Measurements from ENCODE around the gene PPP6C. TPM values are rescaled to one million over a fixed set of nuclear protein-coding genes. Genes with fewer than 3 reads are reported as not detected.
"Not testable (repeated sequence)": the region's sequence is repeated elsewhere in the genome, so short reads cannot be mapped to it uniquely, and the experiment has no call there.

Gene PPP6C
- total and polyA plus RNA-seq, 2 donors (not counting 1 experiment from before 2014, with no cell fraction given) = 12.1 to 38.6 TPM

- H2AFZ ChIP-seq (ENCODE audit: insufficient read depth, low read depth, low read length, poor library complexity, severe bottlenecking) = no peak overlapping the region
- CTCF ChIA-PET = interaction anchor here (0.7 kb wide), 1 partner anchor 86 kb away, joined by 3 read pairs; no protein-coding TSS in a partner anchor
- peaks cover 8 to 55% of the 10 kb centered on the region in 2 experiments for H3K36me3 ChIP-seq (replicated peaks in 1 of 2; ENCODE audit: control extremely low read depth in 1 of 2, control insufficient read depth in 1 of 2, extremely low read depth in 1 of 2, insufficient read depth in 2 of 2, low read length in 1 of 2)
- no peak overlapping the region for H3K4me3 Mint-ChIP-seq
- peaks cover 33% of the 10 kb centered on the region for H3K4me1 Mint-ChIP-seq
- H3K79me2 ChIP-seq (ENCODE audit: control insufficient read depth, insufficient read depth, low read length) = peaks cover 33% of the 10 kb centered on the region
- no peak overlapping the region for H3K4me2 ChIP-seq (replicated peaks; ENCODE audit: low read depth, low read length, poor library complexity, severe bottlenecking)
- DNase-seq (no peak), ATAC-seq (ENCODE audit: low read depth) (no peak)
- 86% methylated on average over 1 of the region's 3 CpGs for WGBS (ENCODE audit: insufficient coverage)
- H3K27me3 Mint-ChIP-seq = no peaks in the 10 kb centered on the region
- H3K9me3 ChIP-seq (ENCODE audit: control extremely low read depth in 1 of 3, control insufficient read depth in 2 of 3, insufficient read depth in 1 of 3, low read length in 2 of 3) = no peaks in the 10 kb centered on the region
- POLR2A ChIA-PET = interaction anchor here (0.5 kb wide), 1 partner anchor 69 kb away, joined by 6 read pairs; no protein-coding TSS in a partner anchor
- no peak for TF ChIP-seq EZH2 (IDR thresholded peaks at IDR 0.05; ENCODE audit: borderline replicate concordance, insufficient read depth, low read depth, low read length, poor library complexity, severe bottlenecking)
- TF ChIP-seq CTCF (IDR thresholded peaks at IDR 0.05) = no peak
- H3K27me3 ChIP-seq (replicated peaks in 1 of 4; ENCODE audit: control extremely low read depth in 1 of 4, control insufficient read depth in 3 of 4, insufficient read depth in 4 of 4, low read length in 3 of 4) = no peaks in the 10 kb centered on the region
- H3K9ac ChIP-seq (ENCODE audit: low read length) = no peak overlapping the region
- H3K4me1 ChIP-seq (ENCODE audit: control insufficient read depth in 2 of 2, insufficient read depth in 2 of 2, low read length in 2 of 2) = peaks cover 11 to 12% of the 10 kb centered on the region in 2 donors
- intact Hi-C loops (cut with micrococcal nuclease) = no loop called here
- peaks cover 9% of the 10 kb centered on the region for H4K20me1 ChIP-seq (ENCODE audit: control insufficient read depth, insufficient read depth, low read length, poor library complexity, severe bottlenecking)
- H3K4me3 ChIP-seq (ENCODE audit: control extremely low read depth in 1 of 5, extremely low read depth in 1 of 5, insufficient read depth in 1 of 5, low read depth in 2 of 5, low read length in 4 of 5) = no peak overlapping the region
- no peak overlapping the region for H3K27ac ChIP-seq (ENCODE audit: low read length in 2 of 2)
- H3K27ac Mint-ChIP-seq = no peak overlapping the region
- H3K9me3 Mint-ChIP-seq (ENCODE audit: insufficient read depth) = no peaks in the 10 kb centered on the region
These were observed 44.1 kb upstream of the PPP6C start for GRCh38 chr9:125233678-125234077.

DNA sequence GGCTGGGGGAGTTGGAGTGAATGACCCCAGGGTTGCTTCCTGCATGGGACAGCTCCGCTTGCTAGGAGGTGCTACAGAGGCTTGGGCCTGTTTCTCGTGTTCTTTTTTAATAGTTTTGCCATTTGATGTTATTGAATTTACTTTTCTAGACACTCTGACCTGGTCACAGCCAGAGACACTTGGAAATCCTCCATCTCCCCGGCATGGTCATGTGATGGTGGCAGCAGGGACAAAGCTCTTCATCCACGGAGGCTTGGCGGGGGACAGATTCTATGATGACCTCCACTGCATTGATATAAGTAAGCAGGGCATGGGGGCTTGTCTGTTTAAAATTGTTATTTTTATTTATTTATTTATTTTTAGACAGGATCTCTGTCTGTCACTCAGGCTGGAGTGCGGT is 38.2 kb upstream of the PPP6C start:
- TF ChIP-seq CTCF (IDR thresholded peaks at IDR 0.05) (no peak), EZH2 (IDR thresholded peaks at IDR 0.05; ENCODE audit: borderline replicate concordance, insufficient read depth, low read depth, low read length, poor library complexity, severe bottlenecking) (no peak)
- Histone ChIP-seq H4K20me1 (ENCODE audit: control insufficient read depth, insufficient read depth, low read length, poor library complexity, severe bottlenecking) (no peaks in the 10 kb centered on the region), H3K27ac (ENCODE audit: low read length in 2 of 2) (no peak overlapping the region), H3K4me3 (ENCODE audit: control extremely low read depth in 1 of 5, extremely low read depth in 1 of 5, insufficient read depth in 1 of 5, low read depth in 2 of 5, low read length in 4 of 5) (no peak overlapping the region), H3K4me2 (replicated peaks; ENCODE audit: low read depth, low read length, poor library complexity, severe bottlenecking) (no peak overlapping the region), H3K36me3 (replicated peaks in 1 of 2; ENCODE audit: control extremely low read depth in 1 of 2, control insufficient read depth in 1 of 2, extremely low read depth in 1 of 2, insufficient read depth in 2 of 2, low read length in 1 of 2) (peaks cover 0 to 15% of the 10 kb centered on the region in 2 experiments), H3K9me3 (ENCODE audit: control extremely low read depth in 1 of 3, control insufficient read depth in 2 of 3, insufficient read depth in 1 of 3, low read length in 2 of 3) (no peaks in the 10 kb centered on the region), H3K79me2 (ENCODE audit: control insufficient read depth, insufficient read depth, low read length) (no peaks in the 10 kb centered on the region), H3K27me3 (replicated peaks in 1 of 4; ENCODE audit: control extremely low read depth in 1 of 4, control insufficient read depth in 3 of 4, insufficient read depth in 4 of 4, low read length in 3 of 4) (no peaks in the 10 kb centered on the region), H3K9ac (ENCODE audit: low read length) (no peak overlapping the region), H3K4me1 (ENCODE audit: control insufficient read depth in 2 of 2, insufficient read depth in 2 of 2, low read length in 2 of 2) (no peaks in the 10 kb centered on the region), H2AFZ (ENCODE audit: insufficient read depth, low read depth, low read length, poor library complexity, severe bottlenecking) (no peak overlapping the region)
- 100% methylated on average over 1 of the region's 6 CpGs for WGBS (ENCODE audit: insufficient coverage)
- Mint-ChIP-seq H3K27me3 (no peaks in the 10 kb centered on the region), H3K27ac (no peak overlapping the region), H3K4me3 (no peak overlapping the region), H3K4me1 (no peaks in the 10 kb centered on the region), H3K9me3 (ENCODE audit: insufficient read depth) (no peaks in the 10 kb centered on the region)
- ATAC-seq (ENCODE audit: low read depth) (no peak), DNase-seq (no peak)
- intact Hi-C loops (cut with micrococcal nuclease) = no loop called here
- POLR2A ChIA-PET = no interaction called here
- CTCF ChIA-PET = no interaction called here

- POLR2A ChIA-PET; H3K9me3 ChIP-seq (ENCODE audit: control extremely low read depth in 1 of 3, control insufficient read depth in 2 of 3, insufficient read depth in 1 of 3, low read length in 2 of 3); H3K27ac Mint-ChIP-seq; H3K27me3 Mint-ChIP-seq; H3K27me3 ChIP-seq (replicated peaks in 1 of 4; ENCODE audit: control extremely low read depth in 1 of 4, control insufficient read depth in 3 of 4, insufficient read depth in 4 of 4, low read length in 3 of 4); H3K4me3 Mint-ChIP-seq; H4K20me1 ChIP-seq (ENCODE audit: control insufficient read depth, insufficient read depth, low read length, poor library complexity, severe bottlenecking); H3K79me2 ChIP-seq (ENCODE audit: control insufficient read depth, insufficient read depth, low read length); H3K9ac ChIP-seq (ENCODE audit: low read length); ATAC-seq (ENCODE audit: low read depth); DNase-seq; H3K4me1 Mint-ChIP-seq; CTCF ChIA-PET; H3K27ac ChIP-seq (ENCODE audit: low read length in 2 of 2); H3K4me2 ChIP-seq (replicated peaks; ENCODE audit: low read depth, low read length, poor library complexity, severe bottlenecking); H2AFZ ChIP-seq (ENCODE audit: insufficient read depth, low read depth, low read length, poor library complexity, severe bottlenecking); H3K4me3 ChIP-seq (ENCODE audit: control extremely low read depth in 1 of 5, extremely low read depth in 1 of 5, insufficient read depth in 1 of 5, low read depth in 2 of 5, low read length in 4 of 5); H3K9me3 Mint-ChIP-seq (ENCODE audit: insufficient read depth); H3K4me1 ChIP-seq (ENCODE audit: control insufficient read depth in 2 of 2, insufficient read depth in 2 of 2, low read length in 2 of 2); intact Hi-C loops (cut with micrococcal nuclease): not testable (repeated sequence)
- H3K36me3 ChIP-seq (replicated peaks in 1 of 2; ENCODE audit: control extremely low read depth in 1 of 2, control insufficient read depth in 1 of 2, extremely low read depth in 1 of 2, insufficient read depth in 2 of 2, low read length in 1 of 2) = peaks cover 0 to 20% of the 10 kb centered on the region in 2 experiments
These were observed 35.3 kb upstream of the PPP6C start for GRCh38 chr9:125224858-125225257.
